ENCODE results near the gene CD96.

The CD96 gene

GRCh38 chr3:111684640-111685039, 142.6 kb downstream of the CD96 start:
- no peak for DNase-seq

GRCh38 chr3:111688190-111688800, 146.3 kb downstream of the CD96 start:
- no peak for DNase-seq

- no peak for DNase-seq
Measured at GRCh38 chr3:111690242-111690641, 148.2 kb downstream of the CD96 start.

DNA sequence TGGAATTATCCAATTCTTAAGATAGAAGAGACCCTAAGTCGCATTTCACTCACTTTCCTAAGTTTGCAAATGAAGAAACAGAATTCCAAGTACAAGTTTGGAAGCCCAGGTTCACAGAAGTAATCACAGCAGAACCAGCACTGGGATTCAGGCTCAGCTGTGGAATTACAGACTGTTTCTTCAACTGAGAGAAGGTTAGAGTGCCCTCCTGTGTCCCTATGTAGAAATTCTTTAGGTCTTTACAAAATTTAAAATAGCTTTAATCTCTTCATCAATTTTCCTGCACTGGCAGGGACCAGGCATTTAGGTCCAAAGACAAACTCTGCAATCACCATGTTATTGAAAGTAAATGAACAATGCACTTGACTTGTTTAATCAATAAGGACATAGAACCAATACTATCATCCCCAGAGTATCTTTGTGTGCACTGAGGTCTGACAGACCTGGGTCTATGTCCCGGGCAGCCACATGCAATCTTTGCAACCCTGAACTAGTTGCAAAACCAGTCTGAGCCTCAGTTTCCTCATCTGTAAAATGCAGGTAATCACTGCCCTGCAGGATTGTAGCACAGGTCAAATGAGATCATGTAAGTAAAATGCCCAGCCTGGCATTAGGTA, 149.4 kb downstream of the CD96 start:
- DNase-seq = peak; percentile 14

DNA sequence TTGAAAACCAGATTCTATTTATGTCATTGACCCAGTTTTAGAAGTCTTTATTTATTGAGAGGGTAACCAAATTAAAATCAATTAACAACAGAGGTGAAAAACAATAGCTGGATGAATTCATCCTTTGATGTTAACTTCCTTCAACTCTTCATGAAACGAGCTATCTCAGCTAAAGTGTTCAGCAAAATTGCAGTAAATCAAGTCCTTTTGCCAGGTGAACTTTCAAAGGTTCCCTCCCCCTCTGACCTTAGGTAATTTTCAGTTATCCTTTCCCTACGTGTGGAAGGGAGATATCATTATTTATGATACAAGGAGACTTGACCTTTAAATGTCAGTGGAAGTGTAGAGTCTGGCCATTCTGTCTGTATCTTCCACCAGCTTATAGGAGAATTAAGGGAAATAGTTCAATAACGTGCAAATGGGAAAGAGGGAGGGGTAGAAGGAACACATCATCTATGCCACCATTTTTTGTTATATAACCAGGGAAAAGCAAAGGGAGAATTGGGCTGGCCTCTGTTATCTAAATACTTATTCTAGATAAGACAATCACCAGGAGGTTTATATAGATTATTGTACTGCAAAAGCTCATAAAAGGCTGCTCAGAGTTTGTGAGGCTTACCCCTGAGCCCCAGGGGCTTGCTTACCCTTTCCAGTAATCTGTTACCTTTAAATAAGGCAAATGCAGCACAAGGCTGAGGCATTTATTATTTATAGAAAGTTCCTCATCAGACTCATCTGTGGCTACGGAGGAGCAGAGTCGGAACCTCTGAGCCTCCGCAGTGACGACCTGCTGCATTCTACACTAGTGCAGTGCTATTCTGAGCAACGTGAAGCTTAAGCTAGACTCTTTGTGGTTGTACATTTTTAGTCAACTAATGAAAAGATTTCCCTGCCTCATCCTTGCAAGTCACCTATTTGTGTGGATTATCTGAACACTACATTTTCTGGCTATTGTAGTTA, 150.9 kb downstream of the CD96 start:
- DNase-seq = no peak

- no peak for DNase-seq
Measured at GRCh38 chr3:111694471-111694870, 152.5 kb downstream of the CD96 start.

DNA sequence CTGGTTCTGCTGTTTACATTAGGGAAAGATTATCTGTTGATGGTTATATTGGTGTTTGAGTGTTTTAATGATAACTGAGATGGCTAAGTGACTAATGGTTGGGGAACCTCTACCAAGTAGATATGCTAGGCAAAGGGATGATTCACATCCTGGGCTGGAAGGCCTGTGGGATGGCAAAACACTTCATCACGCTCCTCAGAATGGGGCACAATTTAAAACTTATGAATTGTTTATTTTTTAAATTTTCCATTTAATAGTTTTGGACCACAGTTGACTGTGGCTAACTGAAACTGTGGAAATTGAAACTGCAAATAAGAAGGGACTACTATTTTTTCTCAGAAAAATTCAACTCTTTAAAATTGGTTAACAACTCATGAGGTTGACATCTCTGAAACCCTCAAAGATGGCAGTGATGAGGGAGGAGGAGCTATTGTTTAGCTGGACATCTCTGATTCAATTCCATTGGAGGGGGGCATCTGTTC, 153.7 kb downstream of the CD96 start:
- DNase-seq = no peak

- no peak for DNase-seq
Measured at GRCh38 chr3:111700054-111700453, 158.1 kb downstream of the CD96 start.

GRCh38 chr3:111701292-111701906, 159.4 kb downstream of the CD96 start:
- DNase-seq = no peak
